Ovary (tissue), 9 donors: ENCODE data around the gene POLL. TPM values are rescaled to one million over a fixed set of nuclear protein-coding genes. Genes with fewer than 3 reads are reported as not detected.

Experiments used
- DNase-seq, 5 donors: peaks; one replicate each; pipeline ENCODE4 v3.0.0-alpha.2; 2019 to 2020
- H3K27ac ChIP-seq, 2 donors: fragments of 200-600 bp; one replicate each; pipeline versions ENCODE4 v1.5.1 to v1.8.0; 2019 to 2022
- H3K27me3 ChIP-seq: fragments of 200-600 bp; one replicate; pipeline ENCODE4 v1.8.0; 2022
- H3K36me3 ChIP-seq: fragments of 200-600 bp; sonication (generic); one replicate; pipeline ENCODE4 v1.5.1; 2019
- H3K4me1 ChIP-seq: one replicate; pipeline ENCODE4 v1.8.1; 2013; ENCODE audit warnings: mild to moderate bottlenecking, moderate library complexity; ENCODE audit not compliant: insufficient read depth
- H3K4me3 ChIP-seq: fragments of 200-600 bp; sonication (generic); one replicate; pipeline ENCODE4 v1.5.1; 2017
- H3K9me3 ChIP-seq, 2 donors: fragments of 200-600 bp in 1 of 2; sonication (generic) in 1 of 2; one replicate each; pipeline versions ENCODE4 v1.5.1 to v1.8.1; 2013 to 2019; ENCODE audit warnings: mild to moderate bottlenecking in 1 of 2, moderate library complexity in 1 of 2
- EP300 ChIP-seq: sonication (generic); formaldehyde crosslinking; IDR thresholded peaks from one replicate; pipeline ENCODE4 v1.6.1; 2017; ENCODE audit warnings: antibody characterized with exemption
- POLR2A ChIP-seq: fragments of 450-650 bp; IDR thresholded peaks from one replicate; pipeline ENCODE4 v1.6.1; 2017; ENCODE audit warnings: antibody characterized with exemption, mild to moderate bottlenecking, moderate library complexity
- WGBS, 3 donors: extraction: QIAGEN DNeasy Blood & Tissue Kit in 1 of 3; methylation state at CpG; one replicate each; pipeline versions ENCODE4 v1.1.5 to v1.1.7; 2013 to 2017; 5-methylcytosine and 5-hydroxymethylcytosine counted together
- intact Hi-C, 4 donors: fragments of 100-400 bp; cut with DNase I; formaldehyde crosslinking; loops; one replicate each; pipeline versions ENCODE4 v1.11.0 to v1.15.1; 2022 to 2023
- polyA plus RNA-seq, 2 donors: library from polyadenylated mRNA; stranded (reverse); fragments of 200-250 nt in 1 of 2; fragments of 350-450 nt in 1 of 2; fragmentation: Illumina TruSeq in 1 of 2; extraction: RNeasy Lipid Tissue Mini Kit (QIAGEN cat#74804) in 1 of 2; gene quantifications; one replicate each; pipeline ENCODE4 v1.2.3, GENCODE V29; 2013 to 2014
- total RNA-seq, 7 donors: library from RNA; depleted of rRNA in 2 of 7; stranded (reverse); fragments of >200 nt in 2 of 7; fragmentation: NEBNext Ultra II Directional in 3 of 7; extraction: Animal tissue kit (Norgen Biotek cat#: 25700) in 3 of 7; gene quantifications; one replicate each; pipeline versions ENCODE4 v1.1.0 to v1.2.4, GENCODE V29; 2016 to 2023
- TF ChIP-seq, protein P1 (sequence below), 3 donors: fragments of 450-650 bp in 2 of 3; fragments of 200-600 bp in 1 of 3; IDR thresholded peaks; one replicate each; pipeline versions ENCODE4 v1.5.1 to v1.8.0; 2016 to 2022; ENCODE audit warnings: antibody characterized with exemption in 3 of 3, mild to moderate bottlenecking in 1 of 3
- donor health status: DM: no; HTN: no; CAD: no; lungs with moderate emphysema.
- donor health status: DM: no; HTN: no; CAD: no.
- donor health status: Bipolar disorder and iron deficiency.
- donor health status: DM: yes; HTN: yes; CAD: no.
- donor health status: DM: no; HTN: no; CAD: no.
- donor health status: DM: yes; HTN: yes; CAD: no.

Gene POLL
- total and polyA plus RNA-seq, 9 donors = 17.3 to 33.8 (median 31.0) TPM

- intact Hi-C loops = no loop called here
- H3K9me3 ChIP-seq = no peaks in the 10 kb centered on the region
- WGBS, 3 donors = 32 to 38% (median 32%) methylated on average over 18 of the region's 18 CpGs
- DNase-seq = no peak
- no peaks in the 10 kb centered on the region for H3K36me3 ChIP-seq
- TF ChIP-seq, protein P1, sequence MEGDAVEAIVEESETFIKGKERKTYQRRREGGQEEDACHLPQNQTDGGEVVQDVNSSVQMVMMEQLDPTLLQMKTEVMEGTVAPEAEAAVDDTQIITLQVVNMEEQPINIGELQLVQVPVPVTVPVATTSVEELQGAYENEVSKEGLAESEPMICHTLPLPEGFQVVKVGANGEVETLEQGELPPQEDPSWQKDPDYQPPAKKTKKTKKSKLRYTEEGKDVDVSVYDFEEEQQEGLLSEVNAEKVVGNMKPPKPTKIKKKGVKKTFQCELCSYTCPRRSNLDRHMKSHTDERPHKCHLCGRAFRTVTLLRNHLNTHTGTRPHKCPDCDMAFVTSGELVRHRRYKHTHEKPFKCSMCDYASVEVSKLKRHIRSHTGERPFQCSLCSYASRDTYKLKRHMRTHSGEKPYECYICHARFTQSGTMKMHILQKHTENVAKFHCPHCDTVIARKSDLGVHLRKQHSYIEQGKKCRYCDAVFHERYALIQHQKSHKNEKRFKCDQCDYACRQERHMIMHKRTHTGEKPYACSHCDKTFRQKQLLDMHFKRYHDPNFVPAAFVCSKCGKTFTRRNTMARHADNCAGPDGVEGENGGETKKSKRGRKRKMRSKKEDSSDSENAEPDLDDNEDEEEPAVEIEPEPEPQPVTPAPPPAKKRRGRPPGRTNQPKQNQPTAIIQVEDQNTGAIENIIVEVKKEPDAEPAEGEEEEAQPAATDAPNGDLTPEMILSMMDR (IDR thresholded peaks at IDR 0.05) = no peak
- TF ChIP-seq EP300 = no peak
- H3K4me1 ChIP-seq = no peaks in the 10 kb centered on the region
- no peak overlapping the region for H3K4me3 ChIP-seq
- no peaks in the 10 kb centered on the region for H3K27me3 ChIP-seq
- no peak overlapping the region for H3K27ac ChIP-seq
These were observed 29.1 kb downstream of the POLL start for GRCh38 chr10:101558671-101559595.

- Histone ChIP-seq H3K27me3 (no peaks in the 10 kb centered on the region), H3K9me3 (no peaks in the 10 kb centered on the region), H3K36me3 (no peaks in the 10 kb centered on the region), H3K4me3 (no peak overlapping the region), H3K27ac (no peak overlapping the region), H3K4me1 (no peaks in the 10 kb centered on the region)
- intact Hi-C loops = no loop called here
- 63 to 76% (median 64%) methylated on average over 2 of the region's 2 CpGs for WGBS, 3 donors
- no peak for TF ChIP-seq EP300
- TF ChIP-seq, protein P1 (IDR thresholded peaks at IDR 0.05) = no peak
- TF ChIP-seq POLR2A = no peak
- DNase-seq = no peak
These were observed 29.9 kb downstream of the POLL start for GRCh38 chr10:101558204-101558603.

DNA sequence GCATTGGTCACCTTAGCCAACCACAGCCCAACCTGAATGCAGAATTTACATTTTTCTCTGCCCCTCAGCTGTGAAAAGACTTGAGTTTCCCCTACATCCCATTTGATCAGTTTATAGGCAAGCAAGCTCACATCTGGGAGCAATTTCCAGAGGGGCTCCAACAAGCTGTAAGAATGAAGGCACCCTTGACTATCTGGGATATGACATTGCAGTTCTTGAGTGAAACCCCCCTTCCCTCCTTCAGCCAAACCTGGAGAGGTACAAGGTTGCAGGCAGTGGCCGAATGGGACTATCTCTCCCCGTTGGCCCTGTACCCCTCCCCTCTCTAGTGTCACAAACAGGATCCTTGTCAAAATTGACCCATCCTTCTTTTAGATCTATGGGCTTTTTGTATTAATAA, 30.5 kb downstream of the POLL start:
- Histone ChIP-seq H3K36me3 (no peaks in the 10 kb centered on the region), H3K27ac (no peak overlapping the region), H3K4me3 (no peak overlapping the region), H3K4me1 (no peaks in the 10 kb centered on the region), H3K27me3 (no peaks in the 10 kb centered on the region), H3K9me3 (no peaks in the 10 kb centered on the region)
- TF ChIP-seq, protein P1 (IDR thresholded peaks at IDR 0.05) = no peak
- TF ChIP-seq POLR2A = no peak
- no peak for TF ChIP-seq EP300
- 54 to 84% (median 82%) methylated on average over 2 of the region's 2 CpGs for WGBS, 3 donors
- intact Hi-C loops = no loop called here
- no peak for DNase-seq

DNA sequence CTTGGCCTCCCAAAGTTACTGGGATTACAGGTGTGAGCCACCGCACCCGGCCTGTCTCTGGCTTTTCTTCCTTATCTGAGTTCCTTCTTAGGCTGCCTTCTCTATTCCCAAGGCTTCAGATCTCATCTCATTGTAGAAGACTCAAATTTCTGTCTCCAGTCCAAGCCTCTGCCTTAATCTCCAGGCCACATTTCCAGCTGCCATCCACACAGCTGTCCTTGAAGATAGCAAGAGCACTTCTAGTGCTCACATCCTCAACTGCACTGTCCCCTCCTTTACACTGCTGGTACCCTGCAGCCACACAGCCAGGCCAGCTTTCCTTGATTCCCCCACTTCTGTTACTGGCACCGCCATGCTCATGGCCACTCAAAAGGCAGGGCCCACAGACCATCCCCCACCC, 35.6 kb downstream of the POLL start:
- H3K36me3 ChIP-seq = no peaks in the 10 kb centered on the region
- whole genome bisulfite sequencing, 3 donors = 90 to 93% (median 92%) methylated on average over 3 of the region's 3 CpGs
- intact Hi-C loops = no loop called here

More for the DNA sequence above, 35.6 kb downstream of the POLL start:
- TF ChIP-seq EP300 = no peak
- no peak for TF ChIP-seq POLR2A
- TF ChIP-seq, protein P1 (IDR thresholded peaks at IDR 0.05) = no peak
- H3K4me3 ChIP-seq = no peak overlapping the region
- H3K27me3 ChIP-seq = no peaks in the 10 kb centered on the region
- H3K27ac ChIP-seq = no peak overlapping the region
- no peaks in the 10 kb centered on the region for H3K9me3 ChIP-seq
- no peak for DNase-seq
- H3K4me1 ChIP-seq = peaks cover 4% of the 10 kb centered on the region
